ENCODE results near the gene TCL1B.

TCL1B gene

GRCh38 chr14:95667249-95667693 is 19.0 kb upstream of the TCL1B start:
- DNase-seq (ENCODE audit: low spot score), result no peak

GRCh38 chr14:95668235-95668772 is 17.9 kb upstream of the TCL1B start:
- DNase-seq (ENCODE audit: low spot score), result no peak

- no peak for DNase-seq (ENCODE audit: low spot score)
Observed at GRCh38 chr14:95674613-95675012, 11.6 kb upstream of the TCL1B start.

DNA sequence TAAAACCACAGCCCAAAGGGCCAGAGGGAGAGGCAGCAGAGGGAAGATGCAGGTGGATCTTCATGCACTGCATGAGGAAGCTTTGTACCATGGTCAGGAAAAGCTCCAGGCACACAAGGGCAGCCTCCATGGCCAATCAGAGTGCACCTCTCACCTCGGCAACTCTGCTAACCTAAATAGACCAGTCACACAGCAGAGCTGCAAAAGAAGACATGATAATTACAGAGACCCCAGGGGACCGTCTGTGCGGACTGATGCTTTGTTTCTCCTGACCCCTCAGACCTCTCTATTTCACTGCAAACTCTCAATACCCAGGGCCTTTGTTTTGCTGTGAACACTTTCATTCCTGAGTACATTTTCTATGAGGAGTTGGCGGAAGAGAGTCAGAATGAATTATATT is 10.7 kb upstream of the TCL1B start:
- DNase-seq (ENCODE audit: low spot score), result no peak

DNA sequence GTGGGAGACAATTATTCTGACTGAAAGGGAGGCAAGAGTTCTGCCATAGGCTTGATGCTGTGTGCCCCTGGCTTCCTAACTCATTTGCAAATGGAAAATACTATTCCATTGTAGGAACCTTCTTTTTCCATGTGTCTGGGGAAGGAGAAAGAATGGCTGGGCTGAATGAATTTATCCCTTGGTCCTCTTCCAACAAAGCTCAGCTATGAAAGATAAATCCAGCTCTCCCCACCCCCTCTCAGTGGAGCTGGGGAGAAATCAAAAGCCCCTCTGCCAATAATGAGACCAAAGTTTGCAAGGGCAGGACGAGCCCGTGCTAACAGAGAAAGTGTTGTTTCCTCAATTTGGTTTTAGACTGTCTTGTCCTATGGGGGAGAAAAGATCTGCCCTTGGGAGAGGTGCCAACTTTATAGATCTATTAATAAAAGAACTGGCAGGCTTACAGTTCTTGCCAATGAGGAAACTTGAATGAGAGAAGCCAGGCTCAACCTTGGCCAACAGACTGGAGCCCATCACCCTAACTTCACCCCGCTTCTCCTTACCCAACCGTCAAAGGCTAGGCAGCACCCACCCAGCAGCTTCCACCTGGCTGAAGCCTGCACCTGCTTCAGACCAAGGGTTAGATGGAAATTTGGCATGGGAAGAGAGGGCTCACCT is 8.9 kb upstream of the TCL1B start:
- DNase-seq (ENCODE audit: low spot score), result no peak

GRCh38 chr14:95679148-95679815 is 6.9 kb upstream of the TCL1B start:
- DNase-seq (ENCODE audit: low spot score), result no peak

DNA sequence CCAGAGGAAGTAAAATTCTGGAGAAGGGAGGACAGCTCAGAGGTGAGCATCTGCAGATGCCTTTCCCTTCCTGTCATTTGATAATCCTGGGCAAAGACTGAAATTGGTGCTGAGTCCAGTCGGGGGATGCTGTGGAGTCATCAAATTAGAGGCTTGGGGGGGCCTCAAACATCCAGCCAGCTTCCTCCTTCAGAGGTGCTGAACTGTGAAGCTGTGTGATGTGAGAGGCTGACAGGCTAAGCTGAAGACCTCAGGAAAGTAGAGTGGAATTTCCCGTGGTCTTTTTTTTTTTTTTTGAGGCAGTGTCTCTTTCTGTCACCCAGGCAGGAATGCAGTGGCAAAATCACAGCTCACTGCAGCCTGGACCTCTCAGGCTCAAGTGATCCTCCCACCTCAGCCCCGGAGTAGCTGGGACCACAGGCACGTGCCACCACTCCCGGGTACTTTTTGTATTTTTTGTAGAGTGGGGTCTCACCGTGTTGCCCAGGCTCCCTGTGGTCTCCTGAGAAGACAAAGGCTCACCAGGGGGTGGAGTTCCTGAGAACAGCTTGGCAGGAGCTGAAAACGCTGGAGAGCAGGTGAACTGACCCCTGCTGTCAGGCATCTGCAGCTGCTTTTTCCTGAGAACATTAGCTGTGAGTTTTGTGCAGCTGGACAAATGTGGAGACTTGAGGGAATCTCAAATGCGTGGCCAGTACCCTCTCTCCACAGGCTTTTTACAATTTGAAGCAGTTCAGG is 6.1 kb upstream of the TCL1B start:
- no peak for DNase-seq (ENCODE audit: low spot score)

GRCh38 chr14:95681153-95681552 is 5.1 kb upstream of the TCL1B start:
- DNase-seq (ENCODE audit: low spot score), result no peak

DNA sequence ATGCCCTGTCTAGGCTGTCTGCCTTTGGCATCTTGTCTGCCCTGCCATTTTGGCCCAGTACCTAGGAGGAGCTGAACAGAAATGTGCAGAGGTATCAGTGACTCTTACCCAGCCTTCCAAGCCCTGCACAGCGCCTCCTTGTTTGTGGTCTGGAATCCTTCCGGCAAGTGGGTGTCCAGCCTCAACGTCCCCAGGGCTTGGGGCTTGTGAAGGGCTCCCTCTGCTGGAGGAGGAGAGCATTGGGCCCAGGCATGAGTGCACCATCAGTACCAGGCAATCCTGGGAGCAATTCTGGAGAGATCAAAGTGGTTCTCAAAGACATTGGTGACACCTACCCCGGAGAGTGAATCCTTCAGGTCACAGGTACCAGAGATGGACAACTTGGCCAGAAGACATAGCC is 2.4 kb upstream of the TCL1B start:
- DNase-seq (ENCODE audit: low spot score), result no peak

- no peak for DNase-seq (ENCODE audit: low spot score)
Observed at GRCh38 chr14:95686935-95687334, 709 bp downstream of the TCL1B start.

GRCh38 chr14:95689441-95689840 is 3.2 kb downstream of the TCL1B start:
- DNase-seq (ENCODE audit: low spot score), result no peak

GRCh38 chr14:95690815-95691214 is 4.6 kb downstream of the TCL1B start:
- no peak for DNase-seq (ENCODE audit: low spot score)

DNA sequence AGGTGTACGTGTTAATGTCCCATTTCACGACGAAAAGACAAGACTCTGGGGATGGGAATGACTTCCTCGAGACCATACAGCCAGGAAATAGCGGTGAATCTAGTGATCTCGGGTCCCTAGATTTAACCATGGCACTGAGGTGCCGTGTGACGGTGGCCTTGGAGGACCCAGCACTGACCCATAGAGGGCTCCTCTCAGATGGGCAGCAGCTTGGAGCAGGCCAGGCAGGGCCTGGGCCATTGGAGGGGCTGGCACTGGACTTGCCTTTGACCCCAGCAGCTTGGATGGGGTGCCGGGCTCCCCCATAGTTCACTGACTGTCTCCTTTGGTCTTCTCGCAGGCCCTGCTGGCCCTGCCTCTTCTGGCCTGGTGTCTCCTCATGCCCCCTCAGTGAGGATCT is 5.4 kb downstream of the TCL1B start:
- no peak for DNase-seq (ENCODE audit: low spot score)

- no peak for DNase-seq (ENCODE audit: low spot score)
Observed at GRCh38 chr14:95692109-95692508, 5.9 kb downstream of the TCL1B start.

- no peak for DNase-seq (ENCODE audit: low spot score)
Observed at GRCh38 chr14:95695051-95695450, 8.8 kb downstream of the TCL1B start.

- DNase-seq (ENCODE audit: low spot score), result no peak
Observed at GRCh38 chr14:95695913-95696312, 9.7 kb downstream of the TCL1B start.

GRCh38 chr14:95696741-95697140 is 10.5 kb downstream of the TCL1B start:
- DNase-seq (ENCODE audit: low spot score), result no peak

GRCh38 chr14:95697764-95698163 is 11.5 kb downstream of the TCL1B start:
- no peak for DNase-seq (ENCODE audit: low spot score)

- DNase-seq (ENCODE audit: low spot score), result no peak
Observed at GRCh38 chr14:95698287-95698686, 12.1 kb downstream of the TCL1B start.

GRCh38 chr14:95699412-95699811 is 13.2 kb downstream of the TCL1B start:
- DNase-seq (ENCODE audit: low spot score), result no peak

GRCh38 chr14:95700221-95700976 is 14.2 kb downstream of the TCL1B start:
- DNase-seq (ENCODE audit: low spot score), result no peak

GRCh38 chr14:95701846-95702221 is 15.6 kb downstream of the TCL1B start:
- no peak for DNase-seq (ENCODE audit: low spot score)

Data from globus pallidus (tissue), 1 donor.